Chondrocyte (in vitro differentiated cells): ENCODE results near the gene TMED4. TPM values are rescaled to one million over a fixed set of nuclear protein-coding genes. Genes with fewer than 3 reads are reported as not detected.

ENCODE experiments used
- DNase-seq: peaks from one replicate; pipeline ENCODE4 v3.0.0; 2021; ENCODE audit warnings: mixed read lengths, low spot score
- H3K27ac Mint-ChIP-seq: one replicate; pipeline ENCODE4 v1.8.0; 2021; ENCODE audit warnings: mild to moderate bottlenecking, moderate library complexity, mixed read lengths; ENCODE audit not compliant: unreplicated experiment
- H3K27me3 Mint-ChIP-seq: 2 replicates; pipeline ENCODE4 v1.8.0; 2021; ENCODE audit warnings: low read depth, mixed read lengths
- H3K36me3 Mint-ChIP-seq: 2 replicates; pipeline ENCODE4 v1.8.0; 2021; ENCODE audit warnings: low read depth, mixed read lengths
- H3K4me1 Mint-ChIP-seq: 2 replicates; pipeline ENCODE4 v1.8.0; 2021; ENCODE audit warnings: low read depth, mild to moderate bottlenecking, mixed read lengths
- H3K4me3 Mint-ChIP-seq: one replicate; pipeline ENCODE4 v1.8.0; 2021; ENCODE audit warnings: mild to moderate bottlenecking, moderate library complexity, mixed read lengths; ENCODE audit not compliant: unreplicated experiment
- H3K9me3 Mint-ChIP-seq: 2 replicates; pipeline ENCODE4 v1.8.0; 2021; ENCODE audit warnings: low read depth, mixed read lengths
- CTCF ChIP-seq: fragments of 200-600 bp; sonication (generic); IDR thresholded peaks from 2 replicates; pipeline ENCODE4 v1.5.0; 2021; ENCODE audit warnings: antibody characterized with exemption, mild to moderate bottlenecking, moderate library complexity
- total RNA-seq: library from RNA; stranded (reverse); gene quantifications from 3 replicates; pipeline ENCODE4 v1.2.1, GENCODE V29; 2021

The TMED4 gene
- total RNA-seq, 1 donor from 2014 or later, result 55.1 TPM

GRCh38 chr7:44549457-44549856 is 32.6 kb downstream of the TMED4 start:
- Mint-ChIP-seq H3K36me3 (no peaks in the 10 kb centered on the region), H3K9me3 (no peaks in the 10 kb centered on the region), H3K27ac (no peak overlapping the region), H3K27me3 (no peaks in the 10 kb centered on the region), H3K4me1 (peaks cover 10% of the 10 kb centered on the region), H3K4me3 (no peak overlapping the region)
- no peak for TF ChIP-seq CTCF
- DNase-seq, result peak; percentile 14

- H3K27ac Mint-ChIP-seq, result no peak overlapping the region
- TF ChIP-seq CTCF, result no peak
Observed at GRCh38 chr7:44548893-44549292, 33.1 kb downstream of the TMED4 start.

GRCh38 chr7:44547536-44548231 is 34.3 kb downstream of the TMED4 start:
- TF ChIP-seq CTCF, result no peak
- DNase-seq, result no peak
- Mint-ChIP-seq H3K27me3 (no peaks in the 10 kb centered on the region), H3K4me1 (peaks cover 10% of the 10 kb centered on the region), H3K27ac (peak overlapping the region; percentile 45), H3K4me3 (no peak overlapping the region), H3K36me3 (no peaks in the 10 kb centered on the region), H3K9me3 (no peaks in the 10 kb centered on the region)

More at GRCh38 chr7:44548893-44549292, 33.1 kb downstream of the TMED4 start:
- Mint-ChIP-seq H3K27me3 (no peaks in the 10 kb centered on the region), H3K4me1 (peaks cover 10% of the 10 kb centered on the region), H3K36me3 (no peaks in the 10 kb centered on the region), H3K4me3 (no peak overlapping the region), H3K9me3 (no peaks in the 10 kb centered on the region)
- DNase-seq, result no peak

- H3K4me1 Mint-ChIP-seq, result no peaks in the 10 kb centered on the region
- no peak overlapping the region for H3K4me3 Mint-ChIP-seq
Observed at GRCh38 chr7:44541876-44542610, 40.0 kb downstream of the TMED4 start.

More at GRCh38 chr7:44541876-44542610, 40.0 kb downstream of the TMED4 start:
- Mint-ChIP-seq H3K27ac (no peak overlapping the region), H3K36me3 (no peaks in the 10 kb centered on the region), H3K27me3 (no peaks in the 10 kb centered on the region), H3K9me3 (no peaks in the 10 kb centered on the region)
- no peak for TF ChIP-seq CTCF
- DNase-seq, result peak; percentile 48
